ENCODE data around the gene KAZN.
"Not testable (repeated sequence)": the region's sequence is repeated elsewhere in the genome, so short reads cannot be mapped to it uniquely, and the experiment has no call there.

KAZN gene

DNA sequence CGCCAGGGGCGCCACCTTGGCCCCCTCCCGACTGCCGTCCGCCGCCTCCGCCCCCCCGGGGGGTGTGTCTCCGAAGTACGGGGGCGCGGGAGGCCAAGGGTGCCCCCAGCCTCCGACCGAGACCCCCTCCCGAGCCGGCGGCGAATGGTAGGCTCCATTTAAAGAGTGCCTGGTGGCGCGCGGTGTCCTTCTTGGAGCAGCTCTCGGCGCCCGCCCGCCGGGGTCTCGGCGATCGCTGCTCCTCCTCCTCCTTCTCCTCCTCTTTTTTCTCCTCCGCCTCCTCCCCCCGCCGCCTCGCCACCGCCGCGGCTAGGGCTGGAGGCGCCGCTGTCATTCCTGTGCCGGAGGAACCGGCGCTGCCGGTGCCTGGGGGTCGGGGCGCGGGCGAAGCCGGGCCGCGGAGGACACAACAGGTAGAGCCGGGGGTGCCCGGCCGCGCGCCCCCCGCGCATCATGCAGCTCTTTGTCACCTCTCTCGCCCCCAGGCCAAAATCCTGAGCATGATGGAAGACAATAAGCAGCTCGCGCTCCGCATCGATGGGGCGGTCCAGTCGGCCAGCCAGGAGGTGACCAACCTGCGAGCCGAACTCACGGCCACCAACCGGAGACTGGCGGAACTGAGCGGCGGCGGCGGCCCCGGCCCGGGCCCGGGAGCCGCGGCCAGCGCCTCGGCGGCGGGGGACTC is at the start of gene KAZN:
Gene KAZN (plus strand): TSS at position 188 of the 685 bp plus-strand sequence.
- DNase-seq: peak; percentile 72

DNA sequence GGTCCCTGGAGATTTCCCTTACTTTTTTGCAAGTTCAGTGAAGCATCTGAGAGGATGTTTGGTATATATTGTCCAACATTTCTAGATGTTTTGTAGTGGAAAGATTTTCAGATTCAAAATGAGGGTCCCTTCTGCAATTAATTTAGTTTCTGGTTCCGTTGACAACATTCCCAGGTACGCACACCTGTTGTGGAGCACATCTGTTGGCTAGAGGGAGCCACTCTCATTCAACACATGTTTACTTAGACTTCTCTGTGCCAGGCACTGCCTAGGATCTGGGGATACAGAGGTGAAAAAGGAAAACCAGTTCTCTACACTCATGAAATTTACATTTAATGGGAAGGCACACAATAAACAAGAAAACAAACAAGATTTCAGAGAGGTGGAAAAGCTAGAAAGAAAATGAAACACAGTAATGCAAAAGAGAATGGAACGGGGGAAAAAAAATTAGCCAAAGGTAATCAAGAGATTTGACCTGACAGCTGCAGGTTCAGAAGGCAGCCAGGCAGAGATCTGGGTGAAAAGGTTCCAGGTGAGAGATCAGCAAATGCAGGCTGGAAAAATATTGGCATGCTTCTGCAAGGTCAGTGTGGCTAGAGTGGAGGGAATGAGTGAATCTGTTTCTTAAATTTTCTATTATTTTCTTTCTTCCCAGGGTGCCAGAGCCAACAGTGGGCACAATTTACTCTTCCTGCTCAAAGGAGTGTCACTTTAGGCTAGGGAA is 48.4 kb upstream of the KAZN start:
- DNase-seq: peak; percentile 59

DNA sequence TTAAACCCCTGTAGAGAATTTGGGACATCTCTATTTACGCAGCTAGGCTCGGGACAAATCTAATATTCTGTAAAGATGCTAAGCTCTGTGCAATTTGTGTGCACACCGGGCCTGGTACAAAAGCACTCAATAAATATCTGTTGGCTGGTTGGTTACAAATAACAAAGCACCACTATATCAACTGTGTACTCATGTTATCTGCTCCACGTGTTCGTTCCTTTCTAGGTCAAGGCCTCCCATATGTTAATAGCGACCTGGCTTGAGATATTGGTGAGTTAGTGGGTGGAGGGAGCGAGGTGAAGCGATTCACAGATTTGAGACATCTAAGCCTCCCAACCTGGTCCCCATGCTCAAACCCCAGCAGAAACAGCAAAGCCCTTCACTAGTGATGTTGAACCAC is 47.1 kb upstream of the KAZN start:
- no peak for DNase-seq

DNA sequence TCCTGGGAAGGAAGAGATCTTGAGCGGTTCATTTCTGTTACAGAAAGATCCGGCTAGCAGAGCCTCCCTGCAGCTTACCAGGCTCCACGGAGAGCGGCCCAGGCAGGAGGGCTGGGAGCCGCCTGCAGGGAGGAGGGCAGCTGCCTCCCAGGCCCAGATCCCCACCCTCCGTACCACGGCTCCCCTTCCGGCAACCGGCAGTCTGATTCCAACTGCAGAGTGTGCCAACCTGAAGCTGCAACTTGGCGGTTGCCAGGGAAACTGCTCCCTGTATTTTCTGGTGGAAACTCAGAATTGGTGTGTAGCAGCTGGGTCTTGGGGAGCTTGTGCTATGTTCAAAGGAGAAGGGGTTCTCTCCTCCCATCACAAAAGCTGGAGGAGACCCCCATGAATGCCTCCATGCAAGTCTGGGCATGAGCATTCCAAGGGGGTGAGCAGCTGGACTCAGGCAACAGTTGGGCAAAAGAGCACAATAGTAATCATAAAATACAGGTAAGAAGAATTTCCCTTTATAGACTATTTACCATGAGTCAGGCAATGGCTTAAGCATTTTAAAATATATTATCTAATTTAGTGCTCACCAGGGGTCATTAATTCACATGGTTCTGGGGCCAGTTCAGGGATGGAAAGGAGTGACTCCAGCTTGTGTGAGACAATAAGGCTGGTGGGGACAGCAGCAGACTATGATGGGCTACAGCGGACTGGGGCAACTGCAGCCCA is 46.1 kb upstream of the KAZN start:
- DNase-seq: no peak

DNA sequence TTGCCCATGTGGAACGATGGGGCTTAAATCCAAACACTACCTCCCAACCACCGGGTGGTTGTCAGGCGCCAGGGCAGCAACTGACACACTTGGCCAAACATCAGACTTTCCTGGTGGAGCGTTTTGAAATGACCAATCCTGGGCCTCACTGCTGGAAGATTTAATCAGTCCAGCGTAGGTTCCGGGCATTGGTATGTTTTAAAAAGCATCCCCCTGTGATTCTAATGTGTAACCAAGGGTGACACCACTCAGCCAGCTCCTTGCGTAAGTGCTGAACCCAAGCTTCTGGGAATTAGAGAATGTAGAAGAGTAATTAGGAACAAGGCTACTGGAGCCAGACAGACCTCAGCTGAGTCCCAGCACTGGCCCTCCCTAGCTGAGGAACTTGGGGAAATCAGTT is 44.8 kb upstream of the KAZN start:
- DNase-seq: no peak

DNA sequence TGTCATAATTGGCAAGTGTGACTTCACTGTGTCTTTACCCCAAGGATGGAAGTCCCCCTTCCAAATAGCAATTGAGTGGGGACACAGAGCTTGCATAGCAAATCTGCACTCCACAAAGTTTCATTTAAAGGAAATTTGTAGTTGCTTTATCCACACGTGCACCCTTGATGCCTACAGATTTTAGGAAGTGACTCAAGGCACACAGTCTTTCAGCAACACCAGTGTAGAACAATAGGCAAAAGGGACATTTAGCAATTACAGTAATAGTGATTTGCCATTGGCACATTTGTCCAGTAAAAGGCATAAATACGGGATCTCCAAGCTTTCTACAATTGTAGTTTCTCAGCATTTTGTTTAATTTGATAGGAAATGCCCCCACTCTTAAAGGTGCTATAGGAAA is 43.4 kb upstream of the KAZN start:
- no peak for DNase-seq

DNA sequence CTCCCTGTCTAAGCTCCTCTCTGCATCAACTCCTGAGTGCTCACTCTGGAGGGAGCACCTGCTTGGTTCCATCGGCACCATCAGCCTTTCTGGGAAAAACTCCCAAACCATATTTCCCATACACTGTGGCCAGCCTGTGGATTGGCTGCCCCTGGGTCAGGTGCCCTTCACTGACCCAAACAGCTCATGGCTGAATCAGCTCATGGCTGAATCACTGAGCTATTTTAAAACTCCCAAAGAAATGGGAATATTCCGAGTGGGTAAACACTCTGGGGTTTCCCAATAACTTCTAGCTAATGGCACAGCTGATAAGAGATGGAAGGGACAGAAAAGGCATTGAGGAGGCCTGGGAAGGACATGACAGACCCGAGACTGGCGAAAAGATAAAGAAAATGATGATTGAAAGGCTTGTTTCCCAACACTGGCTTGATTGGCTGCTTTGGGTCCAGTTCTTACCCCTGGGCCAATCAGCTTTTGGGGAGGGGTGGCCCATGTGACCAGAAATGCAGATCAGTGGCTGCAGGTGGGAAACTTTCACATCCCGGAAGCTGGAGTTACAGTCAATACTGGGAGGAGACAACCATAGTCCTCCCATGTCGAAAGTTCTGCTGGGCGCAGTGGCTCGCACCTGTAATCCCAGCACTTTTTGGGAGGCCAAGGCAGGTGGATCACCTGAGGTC is 37.3 kb upstream of the KAZN start:
- no peak for DNase-seq

DNA sequence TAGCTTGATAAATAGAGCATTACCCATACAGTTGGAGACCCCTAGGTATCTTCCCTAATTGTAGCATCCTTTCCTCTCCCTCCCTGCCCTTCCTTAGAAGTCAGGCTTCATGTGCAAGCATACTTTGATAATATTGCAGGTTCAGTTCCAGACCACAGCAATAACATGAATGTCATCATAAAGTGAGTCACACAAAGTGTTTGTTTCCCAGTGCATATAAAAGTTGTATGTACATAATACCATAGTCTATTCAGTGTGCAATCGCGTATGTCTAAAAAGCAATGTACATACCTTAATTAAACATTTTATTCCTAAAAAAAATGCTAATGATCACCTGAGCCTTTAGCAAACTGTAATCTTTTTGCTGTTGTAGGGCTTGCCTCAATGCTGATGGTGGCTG is 33.4 kb upstream of the KAZN start:
- DNase-seq: no peak

DNA sequence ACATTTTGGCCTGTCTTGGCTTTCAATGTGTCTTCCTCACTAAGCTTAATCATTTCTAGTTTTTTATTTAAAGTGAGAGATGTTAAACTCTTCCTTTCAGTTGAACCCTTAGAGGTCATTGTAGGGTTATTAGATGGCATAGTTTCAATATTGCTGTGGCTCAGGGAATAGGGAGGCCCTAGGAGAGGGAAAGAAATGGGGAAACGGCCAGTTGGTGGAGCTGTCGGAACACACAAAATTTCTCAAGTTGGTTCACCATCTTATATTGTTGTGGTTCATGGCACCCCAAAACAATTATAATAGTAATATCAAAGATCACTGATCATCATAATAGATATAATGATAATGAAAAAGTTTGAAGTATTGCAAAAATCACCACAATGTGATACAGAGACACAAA is 31.4 kb upstream of the KAZN start:
- no peak for DNase-seq

DNA sequence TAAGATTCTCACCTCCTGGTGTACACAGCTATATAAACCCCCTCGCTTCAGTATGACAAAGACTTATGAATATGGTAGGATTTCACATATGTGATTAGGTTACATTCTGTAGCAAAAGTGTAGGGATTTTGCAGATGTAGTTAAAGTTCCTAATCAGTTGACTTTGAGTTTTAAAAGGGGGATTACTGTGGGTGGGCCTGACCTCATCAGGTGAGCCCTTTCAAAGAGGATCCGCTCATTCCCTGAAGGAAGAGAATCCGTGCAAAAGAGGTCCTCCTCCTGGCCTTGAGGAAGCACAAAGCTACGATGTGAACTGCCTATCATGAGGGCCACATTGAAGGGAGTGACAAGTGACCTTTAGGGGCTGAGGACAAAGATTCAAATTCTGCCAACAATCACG is 30.6 kb upstream of the KAZN start:
- DNase-seq: no peak

DNA sequence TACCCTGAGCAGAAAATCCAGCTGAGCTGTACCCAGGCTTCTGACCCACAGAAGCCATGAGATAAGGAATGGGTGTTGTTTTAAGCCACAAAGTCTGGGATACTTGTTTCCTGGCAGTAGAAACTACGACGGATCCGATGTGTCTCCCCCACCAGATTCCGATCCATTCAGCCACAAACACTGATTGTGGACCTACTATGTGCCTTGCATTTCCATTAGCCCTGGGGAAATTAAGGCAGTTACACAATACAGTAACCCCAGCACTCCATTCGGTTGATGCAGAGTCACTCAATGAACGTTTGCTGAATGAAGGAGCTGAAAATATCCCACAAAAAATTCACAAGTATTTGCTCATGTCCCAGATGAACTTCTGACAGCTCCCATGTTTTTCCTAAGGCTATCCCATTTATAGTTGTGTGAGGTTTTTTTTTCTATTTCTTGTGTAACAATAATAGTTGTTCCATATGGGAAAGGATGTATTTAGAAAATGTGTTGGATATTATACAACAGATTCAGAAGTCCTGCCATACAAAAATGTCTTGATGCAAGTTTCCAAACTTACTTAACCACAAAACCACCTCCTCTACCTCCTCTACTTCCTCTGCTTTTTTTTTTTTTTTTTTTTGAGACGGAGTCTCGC is 29.6 kb upstream of the KAZN start:
- no peak for DNase-seq

DNA sequence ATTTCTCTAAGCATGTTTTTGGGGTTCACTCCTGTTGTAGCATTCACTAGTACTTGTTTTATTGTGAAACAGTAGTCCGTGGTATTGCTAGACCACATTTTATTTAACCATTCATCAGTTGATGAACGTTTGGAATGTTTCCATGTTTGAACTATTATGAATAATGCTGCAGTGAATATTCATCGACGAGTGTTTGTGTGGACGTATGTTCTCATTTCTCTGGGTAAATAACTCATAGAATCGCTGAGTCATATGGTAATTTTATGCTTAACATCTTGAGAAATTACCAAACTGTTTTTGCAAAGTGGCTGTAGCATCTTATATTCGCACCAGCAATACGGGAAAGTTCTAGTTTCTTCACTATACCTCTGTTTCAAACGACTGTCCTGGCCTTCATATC is 28.0 kb upstream of the KAZN start:
- peak; percentile 9 for DNase-seq

DNA sequence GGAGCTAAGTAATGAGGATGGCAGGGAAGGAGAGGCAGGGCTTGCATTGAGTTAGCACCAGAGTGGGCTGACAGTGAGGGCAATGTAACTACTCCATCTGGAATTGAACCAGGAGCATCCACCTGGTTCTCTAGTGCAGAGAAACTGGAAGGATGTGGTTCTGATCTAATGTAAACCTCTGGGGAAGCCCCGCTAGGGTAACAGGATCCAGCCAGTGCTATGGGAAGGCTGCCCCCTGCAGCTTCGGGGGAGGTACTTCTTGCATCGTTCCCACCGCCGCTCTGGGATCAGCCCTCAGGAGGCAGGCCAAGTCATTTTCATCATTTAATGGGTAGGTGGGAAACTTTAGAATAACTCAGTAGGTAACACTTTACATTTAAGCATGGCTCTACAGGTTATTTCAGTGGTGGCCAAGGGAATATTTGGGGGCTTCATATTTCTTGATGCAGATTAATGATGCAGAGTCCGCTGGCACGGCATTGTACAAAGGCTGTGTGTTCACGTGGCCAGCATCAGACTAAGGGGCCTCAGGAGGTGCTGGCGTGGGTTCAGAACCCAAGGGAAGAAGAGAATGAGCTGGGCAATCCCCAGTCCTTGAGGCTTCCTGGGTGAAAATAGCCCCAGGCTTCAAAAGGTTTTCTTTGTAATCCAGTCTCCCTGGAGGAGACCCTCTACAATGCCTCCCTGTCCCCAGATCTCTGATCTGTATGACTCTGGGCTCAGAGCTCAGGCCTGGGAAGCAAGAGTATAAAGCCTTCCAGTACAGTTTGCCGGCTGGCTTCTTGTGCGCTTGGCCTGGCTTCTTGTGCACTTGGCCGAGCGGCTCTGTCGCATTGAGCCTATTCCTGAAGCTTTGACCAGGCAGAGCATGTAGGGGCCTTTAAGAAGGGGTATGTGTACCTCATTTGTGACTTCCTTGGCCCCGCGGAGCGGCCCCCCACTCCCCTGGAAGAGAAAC is 26.4 kb upstream of the KAZN start:
- DNase-seq: no peak

DNA sequence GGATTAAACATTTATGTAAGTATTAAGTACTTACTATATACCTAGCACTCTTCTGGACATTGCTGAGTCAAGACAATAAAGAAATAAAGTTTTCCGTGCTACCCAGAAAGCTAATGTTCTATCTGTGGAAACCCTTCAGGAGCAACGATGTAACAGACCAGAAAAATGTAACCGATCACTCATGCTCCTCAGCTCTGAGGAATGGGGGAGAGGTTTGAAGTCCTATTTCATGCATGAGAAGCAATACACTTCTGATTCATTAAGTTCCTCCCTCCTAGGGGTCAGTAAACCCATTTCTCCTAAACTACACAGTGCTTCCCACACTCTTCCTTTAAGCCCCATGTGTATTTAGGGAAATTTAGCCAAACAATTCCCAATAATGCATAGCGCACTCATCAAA is 25.6 kb upstream of the KAZN start:
- DNase-seq: peak; percentile 31

DNA sequence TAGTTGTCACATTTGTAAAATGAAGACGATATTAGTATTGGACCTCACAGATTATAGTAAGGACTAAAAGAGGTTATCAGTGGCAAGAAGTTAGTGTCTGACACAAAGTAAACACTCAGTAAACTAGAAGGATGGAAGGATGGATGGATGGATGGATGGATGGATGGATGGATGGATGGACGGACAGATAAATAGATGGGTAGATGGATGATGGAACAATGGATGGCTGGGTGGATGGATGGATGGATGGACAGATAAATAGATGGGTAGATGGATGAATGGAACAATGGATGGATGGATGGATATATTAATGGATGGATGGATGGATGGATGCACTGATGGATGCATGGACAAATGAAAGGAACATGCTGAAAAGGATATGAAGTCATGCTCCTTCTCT is 22.3 kb upstream of the KAZN start:
- no peak for DNase-seq

DNA sequence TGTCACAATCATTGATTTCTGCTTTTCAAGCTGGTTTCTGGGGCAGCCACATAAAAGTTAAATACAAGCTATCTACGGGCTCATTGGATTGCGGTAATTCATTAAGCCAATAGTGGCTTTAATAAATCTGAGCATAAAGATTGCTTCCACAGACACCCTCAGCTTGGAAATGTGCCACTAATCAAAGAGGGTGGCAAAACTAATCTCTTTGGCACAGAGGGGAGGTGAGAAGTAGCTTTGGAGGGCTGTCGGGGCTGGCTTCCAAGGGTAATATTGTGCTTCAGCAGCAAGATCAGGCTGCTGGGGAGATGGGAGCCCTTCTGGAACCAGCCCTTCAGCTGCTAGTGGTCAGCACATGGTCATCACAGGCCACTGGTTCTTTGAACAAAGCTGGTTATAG is 21.2 kb upstream of the KAZN start:
- no peak for DNase-seq

DNA sequence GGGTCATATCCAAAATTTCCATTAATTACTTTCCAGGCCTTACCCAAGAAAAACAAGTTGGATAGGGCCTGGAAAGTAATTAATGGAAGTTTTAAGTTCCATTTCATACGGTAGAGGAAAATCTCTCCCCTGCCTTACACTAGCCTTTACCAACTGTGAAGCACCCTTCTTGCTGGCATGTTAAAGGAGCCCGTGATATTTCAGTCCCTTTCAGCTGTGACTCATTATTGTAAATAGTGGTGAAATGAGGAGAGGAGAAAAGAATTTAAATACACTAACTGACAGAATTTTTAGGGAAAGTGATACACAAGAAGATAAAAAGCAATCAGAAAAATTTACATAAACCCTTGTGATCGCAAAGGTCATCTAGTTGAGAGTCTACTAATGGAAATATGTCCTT is 20.3 kb upstream of the KAZN start:
- no peak for DNase-seq

DNA sequence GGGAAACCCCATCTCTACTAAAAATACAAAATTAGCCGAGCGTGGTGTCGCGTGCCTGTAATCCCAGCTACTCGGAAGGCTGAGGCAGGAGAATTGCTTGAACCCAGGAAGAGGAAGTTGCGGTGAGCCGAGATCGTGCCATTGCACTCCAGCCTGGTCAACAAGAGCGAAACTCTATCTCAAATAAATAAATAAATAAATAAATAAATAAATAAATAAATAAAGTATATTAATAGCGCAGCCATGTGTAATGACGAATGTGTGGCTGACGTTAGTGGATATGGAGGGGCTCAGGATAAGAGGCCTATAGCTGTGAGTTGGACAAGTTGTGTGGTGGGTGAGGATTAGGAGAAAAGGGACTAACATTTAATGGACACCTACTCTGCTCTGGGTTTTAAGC is 18.2 kb upstream of the KAZN start:
- DNase-seq: not testable (repeated sequence)

DNA sequence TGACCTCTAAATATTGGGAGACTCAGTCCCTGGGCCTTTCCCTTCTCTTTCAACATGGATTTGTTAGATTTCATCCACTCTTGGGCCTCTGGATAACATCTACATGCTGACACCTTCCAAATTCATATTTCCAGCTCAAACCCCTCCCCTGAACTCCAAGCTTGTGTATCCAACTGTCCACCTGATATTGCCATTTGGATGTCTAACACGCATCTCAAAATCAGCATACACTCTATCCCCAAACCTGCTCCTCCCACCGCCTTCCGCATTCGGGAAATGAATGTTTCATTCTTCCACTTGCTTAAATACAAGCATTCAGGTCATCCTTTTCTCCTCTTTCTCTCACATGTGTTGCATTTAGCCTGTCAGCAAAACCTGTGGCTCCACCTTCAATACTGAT is 17.5 kb upstream of the KAZN start:
- DNase-seq: no peak

DNA sequence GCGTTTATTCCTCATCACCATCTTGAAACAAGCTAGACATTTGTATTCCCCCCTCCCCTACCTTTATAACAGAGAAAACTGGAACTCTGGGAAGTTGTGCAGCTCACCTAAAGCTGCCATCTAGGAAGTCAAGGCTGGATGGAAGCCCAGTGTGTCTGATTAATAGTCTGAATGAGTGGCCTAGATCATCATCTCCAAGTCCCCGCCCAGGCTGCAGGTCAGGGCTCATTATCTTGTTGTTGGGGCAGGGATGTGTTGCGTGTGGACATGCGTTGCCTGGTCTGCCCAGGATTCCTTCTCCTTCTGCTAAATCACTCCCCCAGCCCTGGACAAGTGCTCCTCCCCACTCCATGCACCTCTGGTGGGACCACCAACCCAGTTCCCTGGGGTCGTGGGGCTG is 14.7 kb upstream of the KAZN start:
- no peak for DNase-seq

DNA sequence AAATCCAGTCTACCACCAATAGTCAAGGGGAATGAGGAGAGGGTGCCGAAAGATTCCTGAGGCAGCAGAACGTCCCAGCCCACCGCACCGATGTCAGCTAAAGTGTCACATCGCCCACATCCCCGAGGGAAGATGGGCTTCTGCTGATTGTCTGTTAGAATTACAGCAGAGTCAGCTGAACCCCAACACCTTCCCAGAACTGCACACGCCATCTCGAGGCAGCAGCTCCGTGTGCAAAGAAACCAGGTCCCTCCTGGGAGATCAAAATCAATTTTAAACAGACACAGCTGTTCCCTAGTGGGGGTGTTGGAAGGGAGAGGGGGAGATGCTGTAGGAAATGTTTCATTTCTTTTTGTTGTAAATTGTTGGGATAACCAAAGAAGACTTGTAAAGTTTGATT is 12.8 kb upstream of the KAZN start:
- no peak for DNase-seq

Data from NCI-H526 treated with DMSO at 0.1 percent for 48 hours (cell line).